Neural cell (in vitro differentiated cells): ENCODE measurements around the gene FAM184A.

Source experiments
- CTCF ChIP-seq: fragments of 450-650 bp; IDR thresholded peaks from 2 replicates; pipeline ENCODE4 v1.5.1; 2014; ENCODE audit warnings: antibody characterized with exemption, mild to moderate bottlenecking, moderate library complexity; ENCODE audit not compliant: poor library complexity, severe bottlenecking
- POLR2AphosphoS5 ChIP-seq: IDR thresholded peaks from 2 replicates; pipeline ENCODE4 v1.6.1; 2012
- RAD21 ChIP-seq: fragments of 450-650 bp; conservative IDR thresholded peaks from 2 replicates; pipeline ENCODE4 v1.6.1; 2014; ENCODE audit warnings: antibody characterized with exemption, mild to moderate bottlenecking, moderate library complexity
- REST ChIP-seq: IDR thresholded peaks from 2 replicates; pipeline ENCODE4 v1.6.1; 2012; ENCODE audit warnings: borderline replicate concordance
- TAF1 ChIP-seq: IDR thresholded peaks from 2 replicates; pipeline ENCODE4 v1.6.1; 2012; ENCODE audit warnings: low read depth

GRCh38 chr6:119025793-119026192, 52.7 kb downstream of the FAM184A start:
- TF ChIP-seq RAD21 (no peak), TAF1 (no peak), CTCF (no peak), REST (no peak), POLR2AphosphoS5 (no peak)
